Tibial nerve (tissue), 4 donors: ENCODE data around the gene FOLR3. TPM values are rescaled to one million over a fixed set of nuclear protein-coding genes. Genes with fewer than 3 reads are reported as not detected.
"Not testable (repeated sequence)": the region's sequence is repeated elsewhere in the genome, so short reads cannot be mapped to it uniquely, and the experiment has no call there.

Experiments
- DNase-seq, 2 donors: peaks; one replicate each; pipeline ENCODE4 v3.0.0-alpha.2; 2019; ENCODE audit warnings: low spot score in 2 of 2
- H3K27ac ChIP-seq, 4 donors: fragments of 200-600 bp; sonication (generic) in 3 of 4; one replicate each; pipeline ENCODE4 v1.5.1; 2017 to 2019; ENCODE audit warnings: mild to moderate bottlenecking in 1 of 4
- H3K27me3 ChIP-seq, 2 donors: fragments of 200-600 bp; sonication (generic) in 1 of 2; one replicate each; pipeline versions ENCODE4 v1.5.1 to v1.6.0; 2017 to 2019
- H3K36me3 ChIP-seq, 3 donors: fragments of 200-600 bp; sonication (generic); one replicate each; pipeline ENCODE4 v1.5.1; 2018 to 2019
- H3K4me1 ChIP-seq, 4 donors: fragments of 200-600 bp; sonication (generic) in 3 of 4; one replicate each; pipeline ENCODE4 v1.5.1; 2017 to 2019
- H3K4me3 ChIP-seq, 4 donors: fragments of 200-600 bp; sonication (generic) in 3 of 4; one replicate each; pipeline ENCODE4 v1.5.1; 2017 to 2019; ENCODE audit warnings: mild to moderate bottlenecking in 1 of 4, moderate library complexity in 1 of 4
- H3K9me3 ChIP-seq, 4 donors: fragments of 200-600 bp; sonication (generic) in 3 of 4; one replicate each; pipeline ENCODE4 v1.5.1; 2017 to 2019
- EP300 ChIP-seq, 2 donors: sonication (generic); formaldehyde crosslinking; IDR thresholded peaks; one replicate each; pipeline ENCODE4 v1.6.1; 2017; ENCODE audit warnings: antibody characterized with exemption in 2 of 2, mild to moderate bottlenecking in 1 of 2
- POLR2A ChIP-seq, 2 donors: fragments of 450-650 bp; IDR thresholded peaks; one replicate each; pipeline ENCODE4 v1.6.1; 2017; ENCODE audit warnings: antibody characterized with exemption in 2 of 2, mild to moderate bottlenecking in 2 of 2, moderate library complexity in 2 of 2
- WGBS, 2 donors: methylation state at CpG; one replicate each; pipeline ENCODE4 v1.1.5; 2018; 5-methylcytosine and 5-hydroxymethylcytosine counted together
- total RNA-seq, 4 donors: library from RNA; depleted of rRNA; stranded (reverse); fragments of >200 nt; gene quantifications; one replicate each; pipeline ENCODE4 v1.1.0, GENCODE V29; 2016
- TF ChIP-seq, protein P1 (sequence below), 5 experiments: fragments of 200-600 bp in 3 of 5; fragments of 450-650 bp in 2 of 5; sonication (generic) in 3 of 5; IDR thresholded peaks; one replicate each; pipeline ENCODE4 v1.5.1; 2016 to 2019; ENCODE audit warnings: antibody characterized with exemption in 5 of 5, mild to moderate bottlenecking in 3 of 5, moderate library complexity in 2 of 5

FOLR3 gene
- total RNA-seq, 4 donors from 2014 or later: 0.63 TPM; not detected in 3

DNA sequence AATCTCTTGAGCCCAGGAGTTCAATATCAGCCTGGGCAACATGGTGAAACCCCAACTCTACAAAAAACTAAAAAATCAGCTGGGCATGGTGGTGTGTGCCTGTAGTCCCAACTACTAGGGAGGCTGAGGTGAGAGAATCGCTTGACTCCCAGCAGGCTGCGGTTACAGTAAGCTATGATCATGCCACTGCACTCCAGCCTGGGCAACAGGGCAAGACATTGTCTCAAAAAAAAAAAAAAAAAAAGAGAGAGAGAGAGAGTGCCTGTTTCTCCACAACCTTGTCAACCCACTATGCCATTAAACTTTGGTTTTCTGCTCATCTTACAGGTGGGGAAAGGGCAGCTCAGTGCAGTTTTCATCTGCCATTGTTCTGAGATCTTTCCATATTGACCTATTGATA lies 5.1 kb downstream of the FOLR3 start:
- no peak for DNase-seq
- H3K4me3 ChIP-seq: no peak overlapping the region
- no peaks in the 10 kb centered on the region for H3K36me3 ChIP-seq
- no peak for TF ChIP-seq POLR2A (IDR thresholded peaks at IDR 0.05)
- TF ChIP-seq, protein P1, sequence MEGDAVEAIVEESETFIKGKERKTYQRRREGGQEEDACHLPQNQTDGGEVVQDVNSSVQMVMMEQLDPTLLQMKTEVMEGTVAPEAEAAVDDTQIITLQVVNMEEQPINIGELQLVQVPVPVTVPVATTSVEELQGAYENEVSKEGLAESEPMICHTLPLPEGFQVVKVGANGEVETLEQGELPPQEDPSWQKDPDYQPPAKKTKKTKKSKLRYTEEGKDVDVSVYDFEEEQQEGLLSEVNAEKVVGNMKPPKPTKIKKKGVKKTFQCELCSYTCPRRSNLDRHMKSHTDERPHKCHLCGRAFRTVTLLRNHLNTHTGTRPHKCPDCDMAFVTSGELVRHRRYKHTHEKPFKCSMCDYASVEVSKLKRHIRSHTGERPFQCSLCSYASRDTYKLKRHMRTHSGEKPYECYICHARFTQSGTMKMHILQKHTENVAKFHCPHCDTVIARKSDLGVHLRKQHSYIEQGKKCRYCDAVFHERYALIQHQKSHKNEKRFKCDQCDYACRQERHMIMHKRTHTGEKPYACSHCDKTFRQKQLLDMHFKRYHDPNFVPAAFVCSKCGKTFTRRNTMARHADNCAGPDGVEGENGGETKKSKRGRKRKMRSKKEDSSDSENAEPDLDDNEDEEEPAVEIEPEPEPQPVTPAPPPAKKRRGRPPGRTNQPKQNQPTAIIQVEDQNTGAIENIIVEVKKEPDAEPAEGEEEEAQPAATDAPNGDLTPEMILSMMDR (IDR thresholded peaks at IDR 0.05): no peak
- TF ChIP-seq EP300 (IDR thresholded peaks at IDR 0.05): no peak
- WGBS, 2 donors: 86 to 100% methylated on average over 1 to 2 of the region's 2 CpGs
- no peaks in the 10 kb centered on the region for H3K9me3 ChIP-seq
- no peaks in the 10 kb centered on the region for H3K27me3 ChIP-seq
- H3K27ac ChIP-seq: no peak overlapping the region
- peaks cover 0 to 4% (median 0%) of the 10 kb centered on the region in 4 donors for H3K4me1 ChIP-seq

DNA sequence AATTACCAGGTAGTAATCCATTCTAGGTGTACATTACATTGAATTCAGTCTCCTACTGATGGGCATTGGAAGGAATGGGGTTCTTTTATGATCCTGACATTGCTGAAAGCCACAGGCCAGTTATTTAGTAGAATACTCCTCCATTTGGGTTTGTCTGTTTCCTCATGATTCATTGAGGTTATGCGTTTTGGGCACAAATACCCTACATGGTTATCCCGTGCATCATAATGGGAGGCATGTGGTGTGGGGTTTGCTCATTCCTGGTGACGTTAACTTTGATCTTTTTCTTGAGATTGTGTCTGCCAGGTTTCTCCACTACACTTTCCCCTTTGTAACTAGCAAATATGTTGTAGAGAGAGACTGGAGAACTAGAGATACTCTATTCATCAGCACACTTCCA lies 5.5 kb downstream of the FOLR3 start:
- 67 to 88% methylated on average over 3 of the region's 3 CpGs for WGBS, 2 donors
- no peak for TF ChIP-seq POLR2A (IDR thresholded peaks at IDR 0.05)
- TF ChIP-seq, protein P1 (IDR thresholded peaks at IDR 0.05): no peak
- no peak for TF ChIP-seq EP300 (IDR thresholded peaks at IDR 0.05)
- H3K27ac ChIP-seq: no peak overlapping the region
- no peak for DNase-seq
- no peaks in the 10 kb centered on the region for H3K36me3 ChIP-seq
- no peak overlapping the region for H3K4me3 ChIP-seq
- H3K9me3 ChIP-seq: no peaks in the 10 kb centered on the region
- peaks cover 0 to 4% (median 0%) of the 10 kb centered on the region in 4 donors for H3K4me1 ChIP-seq
- H3K27me3 ChIP-seq: no peaks in the 10 kb centered on the region

DNA sequence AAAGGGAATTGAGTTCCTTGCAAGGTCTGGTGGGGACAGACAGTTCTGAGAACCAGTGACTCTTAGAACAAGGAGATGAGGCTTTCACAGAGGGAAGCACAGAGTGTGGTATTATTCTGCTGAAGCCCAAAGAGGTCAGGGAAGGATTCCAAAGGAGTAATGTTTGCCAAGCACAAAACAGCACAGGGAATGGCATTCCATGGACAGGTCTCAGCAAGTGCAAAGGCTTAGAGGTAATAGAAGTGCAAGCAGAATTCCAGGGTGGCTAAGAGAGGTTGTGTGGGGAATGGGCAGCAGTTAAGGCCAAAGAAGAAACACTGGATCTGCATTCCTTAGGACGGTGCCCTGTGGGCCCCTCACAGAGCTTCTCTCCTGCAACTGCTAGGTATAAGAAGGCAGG lies 6.6 kb downstream of the FOLR3 start:
- WGBS, 2 donors: 53 to 62% methylated on average over 1 of the region's 1 CpG
- DNase-seq, H3K9me3 ChIP-seq, H3K27ac ChIP-seq, H3K36me3 ChIP-seq, H3K4me3 ChIP-seq, H3K4me1 ChIP-seq, H3K27me3 ChIP-seq: not testable (repeated sequence)

DNA sequence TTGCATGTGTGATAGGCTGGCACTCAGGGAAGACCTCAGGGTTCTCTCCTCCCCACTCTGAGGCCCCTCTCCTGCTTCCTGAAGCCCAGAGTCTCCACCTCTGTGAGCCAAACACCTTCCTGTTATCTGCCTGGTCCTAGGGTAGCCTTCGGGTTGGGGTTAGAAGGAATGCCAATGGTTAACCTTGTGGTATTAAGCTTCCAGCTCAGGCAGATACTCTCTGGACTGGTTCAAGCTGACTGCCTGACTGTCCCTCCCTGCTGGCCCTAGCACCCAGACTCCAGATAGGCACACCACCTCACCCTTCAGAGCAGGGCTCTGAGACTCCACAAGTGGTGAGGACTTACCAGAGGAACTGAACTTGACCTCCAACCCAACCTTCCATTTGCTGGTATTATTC lies 7.0 kb downstream of the FOLR3 start:
- 67 to 100% methylated on average over 1 of the region's 1 CpG for WGBS, 2 donors
- not testable (repeated sequence) for H3K27ac ChIP-seq, H3K27me3 ChIP-seq, H3K36me3 ChIP-seq, H3K4me3 ChIP-seq, H3K4me1 ChIP-seq, DNase-seq, H3K9me3 ChIP-seq

DNA sequence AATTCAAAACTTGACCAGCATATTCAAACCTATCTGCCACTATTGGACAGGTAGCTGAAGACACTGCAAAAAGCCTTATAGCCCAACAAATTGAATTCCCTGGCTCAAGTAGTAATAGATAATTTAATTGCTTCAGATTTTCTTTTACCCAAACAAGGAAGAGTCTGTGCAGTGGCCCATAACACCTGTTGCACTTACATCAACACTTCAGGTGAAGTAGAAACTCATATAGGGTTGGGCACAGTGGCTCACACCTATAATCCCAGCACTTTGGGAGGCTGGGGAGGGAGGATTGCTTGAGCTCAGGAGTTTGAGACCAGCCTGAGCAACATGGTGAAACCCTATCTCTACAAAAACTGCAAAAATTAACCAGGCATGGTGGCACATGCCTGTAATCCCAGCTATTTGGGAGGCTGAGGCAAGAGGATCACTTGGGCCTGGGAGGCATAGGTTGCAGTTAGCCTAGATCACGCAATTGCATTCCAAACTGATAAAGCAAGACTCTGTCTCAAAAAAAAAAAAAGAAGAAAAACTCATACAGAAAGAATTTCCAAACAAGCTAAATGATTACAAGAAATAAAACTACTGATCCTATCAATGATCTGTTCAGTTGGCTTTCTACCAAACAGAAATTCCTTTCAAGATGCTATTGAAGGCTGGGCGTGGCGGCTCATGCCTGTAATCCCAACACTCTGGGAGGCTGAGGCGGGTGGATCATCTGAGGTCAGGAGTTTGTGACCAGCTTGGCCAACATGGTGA lies 9.5 kb downstream of the FOLR3 start:
- 59 to 69% methylated on average over 4 of the region's 4 CpGs for WGBS, 2 donors
- peaks cover 0 to 4% (median 0%) of the 10 kb centered on the region in 4 donors for H3K4me1 ChIP-seq
- DNase-seq: no peak

GRCh38 chr11:72146625-72147024 lies 11.1 kb downstream of the FOLR3 start:
- H3K36me3 ChIP-seq: no peaks in the 10 kb centered on the region
- 27 to 58% methylated on average over 2 of the region's 2 CpGs for WGBS, 2 donors
- TF ChIP-seq POLR2A (IDR thresholded peaks at IDR 0.05) (no peak), EP300 (IDR thresholded peaks at IDR 0.05) (no peak)
- TF ChIP-seq, protein P1 (IDR thresholded peaks at IDR 0.05): no peak
- no peak overlapping the region for H3K4me3 ChIP-seq
- no peak for DNase-seq
- H3K9me3 ChIP-seq: no peaks in the 10 kb centered on the region
- H3K4me1 ChIP-seq: peaks cover 0 to 4% (median 0%) of the 10 kb centered on the region in 4 donors
- H3K27me3 ChIP-seq: no peaks in the 10 kb centered on the region
- no peak overlapping the region for H3K27ac ChIP-seq

More for the DNA sequence above, 9.5 kb downstream of the FOLR3 start:
- Histone ChIP-seq H3K36me3 (no peaks in the 10 kb centered on the region), H3K27me3 (no peaks in the 10 kb centered on the region), H3K27ac (no peak overlapping the region), H3K4me3 (no peak overlapping the region), H3K9me3 (no peaks in the 10 kb centered on the region)
- TF ChIP-seq, protein P1 (IDR thresholded peaks at IDR 0.05): no peak
- no peak for TF ChIP-seq EP300 (IDR thresholded peaks at IDR 0.05)
- TF ChIP-seq POLR2A (IDR thresholded peaks at IDR 0.05): no peak
